Gastroesophageal sphincter (tissue), 4 donors: ENCODE measurements around the gene MRPL57. TPM values are rescaled to one million over a fixed set of nuclear protein-coding genes. Genes with fewer than 3 reads are reported as not detected.

Experiments
- ATAC-seq: fragments of 150-250 bp; one replicate; pipeline ENCODE4 v1.9.1; 2016; ENCODE audit warnings: mild to moderate bottlenecking, moderate library complexity
- H3K27ac ChIP-seq, 4 donors: fragments of 200-600 bp; sonication (generic) in 3 of 4; 1 replicate in 3 of 4; 2 replicates in 1 of 4; pipeline ENCODE4 v1.5.1; 2016 to 2019
- H3K27me3 ChIP-seq: fragments of 200-600 bp; sonication (generic); one replicate; pipeline ENCODE4 v1.5.1; 2019
- H3K36me3 ChIP-seq, 2 donors: fragments of 200-600 bp; sonication (generic); one replicate each; pipeline ENCODE4 v1.5.1; 2019; ENCODE audit warnings: control low read depth in 1 of 2
- H3K4me1 ChIP-seq, 3 donors: fragments of 200-600 bp; sonication (generic); 1 replicate in 2 of 3; 2 replicates in 1 of 3; pipeline ENCODE4 v1.5.1; 2016 to 2019; ENCODE audit warnings: control low read depth in 2 of 3
- H3K4me3 ChIP-seq, 2 donors: fragments of 200-600 bp; sonication (generic); one replicate each; pipeline ENCODE4 v1.5.1; 2019; ENCODE audit warnings: mild to moderate bottlenecking in 1 of 2, moderate library complexity in 1 of 2
- H3K9me3 ChIP-seq, 3 donors: fragments of 200-600 bp; sonication (generic); one replicate each; pipeline ENCODE4 v1.5.1; 2017 to 2019; ENCODE audit warnings: control low read depth in 2 of 3
- CTCF ChIP-seq, 4 experiments: fragments of 200-600 bp in 2 of 4; fragments of 450-650 bp in 2 of 4; sonication (generic) in 1 of 4; IDR thresholded peaks; one replicate each; pipeline ENCODE4 v1.5.1; 2017 to 2019; ENCODE audit warnings: antibody characterized with exemption in 4 of 4, mild to moderate bottlenecking in 2 of 4, moderate library complexity in 2 of 4
- EP300 ChIP-seq: sonication (generic); formaldehyde crosslinking; IDR thresholded peaks from one replicate; pipeline ENCODE4 v1.6.1; 2017; ENCODE audit warnings: antibody characterized with exemption, mild to moderate bottlenecking
- POLR2A ChIP-seq, 2 donors: fragments of 450-650 bp; IDR thresholded peaks; one replicate each; pipeline ENCODE4 v1.6.1; 2017; ENCODE audit warnings: antibody characterized with exemption in 2 of 2, mild to moderate bottlenecking in 2 of 2, moderate library complexity in 1 of 2
- POLR2AphosphoS5 ChIP-seq: sonication (generic); formaldehyde crosslinking; IDR thresholded peaks from one replicate; pipeline ENCODE4 v1.6.1; 2017; ENCODE audit warnings: antibody characterized with exemption
- WGBS, 2 donors: methylation state at CpG; one replicate each; pipeline ENCODE4 v1.1.5; 2018; ENCODE audit warnings: low coverage in 1 of 2; 5-methylcytosine and 5-hydroxymethylcytosine counted together
- small RNA-seq, 4 donors: library from RNA; depleted of rRNA; stranded (forward); fragments of <200 nt; gene quantifications; one replicate each; pipeline ENCODE3, GENCODE V24; 2016
- total RNA-seq, 4 donors: library from RNA; depleted of rRNA; stranded (reverse); fragments of >200 nt; gene quantifications; one replicate each; pipeline ENCODE4 v1.1.0, GENCODE V29; 2016

MRPL57 gene
- total RNA-seq, 4 donors from 2014 or later = 19.8 to 50.3 (median 28.6) TPM

- WGBS, 2 donors = 70 to 73% methylated on average over 3 to 4 of the region's 6 CpGs
- no peak overlapping the region for H3K4me3 ChIP-seq
- no peaks in the 10 kb centered on the region for H3K36me3 ChIP-seq
- ATAC-seq = no peak
- H3K9me3 ChIP-seq = peaks cover 0 to 21% (median 0%) of the 10 kb centered on the region in 3 donors
- no peaks in the 10 kb centered on the region for H3K4me1 ChIP-seq
- H3K27ac ChIP-seq = no peak overlapping the region
- TF ChIP-seq CTCF (IDR thresholded peaks at IDR 0.05) = no peak
- no peaks in the 10 kb centered on the region for H3K27me3 ChIP-seq
These were observed 48.6 kb downstream of the MRPL57 start for GRCh38 chr13:21225082-21225481.

GRCh38 chr13:21225841-21226581 lies 49.6 kb downstream of the MRPL57 start:
- Histone ChIP-seq H3K9me3 (peaks cover 0 to 14% (median 0%) of the 10 kb centered on the region in 3 donors), H3K27ac (no peak overlapping the region), H3K4me3 (no peak overlapping the region), H3K27me3 (no peaks in the 10 kb centered on the region), H3K4me1 (no peaks in the 10 kb centered on the region), H3K36me3 (no peaks in the 10 kb centered on the region)
- WGBS, 2 donors = 80 to 84% methylated on average over 9 to 14 of the region's 17 CpGs
- no peak for TF ChIP-seq POLR2AphosphoS5
- no peak for TF ChIP-seq EP300
- no peak for TF ChIP-seq CTCF (IDR thresholded peaks at IDR 0.05)
- no peak for TF ChIP-seq POLR2A (IDR thresholded peaks at IDR 0.05)
- no peak for ATAC-seq

GRCh38 chr13:21227917-21228316 lies 51.5 kb downstream of the MRPL57 start:
- WGBS, 2 donors = 87 to 98% methylated on average over 3 to 4 of the region's 7 CpGs
- Histone ChIP-seq H3K27me3 (no peaks in the 10 kb centered on the region), H3K36me3 (no peaks in the 10 kb centered on the region), H3K4me3 (no peak overlapping the region), H3K4me1 (no peaks in the 10 kb centered on the region), H3K27ac (no peak overlapping the region), H3K9me3 (no peaks in the 10 kb centered on the region)
- TF ChIP-seq POLR2A (IDR thresholded peaks at IDR 0.05) (no peak), CTCF (IDR thresholded peaks at IDR 0.05) (no peak)
- ATAC-seq = no peak

Small RNA genes within 50 kb of the gene (small RNA-seq; reads per million reads assigned to genes)
- gene AL158032.1 (0 reads per million in 4 donors), gene RF00086 (0 reads per million in 4 donors)

Other genes starting within 250 kb of the MRPL57 start
- 10 to 100 TPM; 42.2 to 95.4 (median 56.5) TPM for gene LATS2, start 115.1 kb upstream of the MRPL57 start, total RNA-seq
- 100 to 1,000 TPM in 1 of 4 donors, 10 to 100 TPM in 3; 74.7 to 108 (median 86.1) TPM for gene SAP18, start 36.5 kb upstream of the MRPL57 start, total RNA-seq
- gene SKA3, start 106 bp upstream of the MRPL57 start, total RNA-seq = under 1 TPM in 3 of 4 donors, not detected in 1; 0.19 to 0.81 (median 0.27) TPM